ENCODE measurements around the gene EML4. TPM values are rescaled to one million over a fixed set of nuclear protein-coding genes. Genes with fewer than 3 reads are reported as not detected.
"Not testable (repeated sequence)": the region's sequence is repeated elsewhere in the genome, so short reads cannot be mapped to it uniquely, and the experiment has no call there.

EML4 gene, protein sequence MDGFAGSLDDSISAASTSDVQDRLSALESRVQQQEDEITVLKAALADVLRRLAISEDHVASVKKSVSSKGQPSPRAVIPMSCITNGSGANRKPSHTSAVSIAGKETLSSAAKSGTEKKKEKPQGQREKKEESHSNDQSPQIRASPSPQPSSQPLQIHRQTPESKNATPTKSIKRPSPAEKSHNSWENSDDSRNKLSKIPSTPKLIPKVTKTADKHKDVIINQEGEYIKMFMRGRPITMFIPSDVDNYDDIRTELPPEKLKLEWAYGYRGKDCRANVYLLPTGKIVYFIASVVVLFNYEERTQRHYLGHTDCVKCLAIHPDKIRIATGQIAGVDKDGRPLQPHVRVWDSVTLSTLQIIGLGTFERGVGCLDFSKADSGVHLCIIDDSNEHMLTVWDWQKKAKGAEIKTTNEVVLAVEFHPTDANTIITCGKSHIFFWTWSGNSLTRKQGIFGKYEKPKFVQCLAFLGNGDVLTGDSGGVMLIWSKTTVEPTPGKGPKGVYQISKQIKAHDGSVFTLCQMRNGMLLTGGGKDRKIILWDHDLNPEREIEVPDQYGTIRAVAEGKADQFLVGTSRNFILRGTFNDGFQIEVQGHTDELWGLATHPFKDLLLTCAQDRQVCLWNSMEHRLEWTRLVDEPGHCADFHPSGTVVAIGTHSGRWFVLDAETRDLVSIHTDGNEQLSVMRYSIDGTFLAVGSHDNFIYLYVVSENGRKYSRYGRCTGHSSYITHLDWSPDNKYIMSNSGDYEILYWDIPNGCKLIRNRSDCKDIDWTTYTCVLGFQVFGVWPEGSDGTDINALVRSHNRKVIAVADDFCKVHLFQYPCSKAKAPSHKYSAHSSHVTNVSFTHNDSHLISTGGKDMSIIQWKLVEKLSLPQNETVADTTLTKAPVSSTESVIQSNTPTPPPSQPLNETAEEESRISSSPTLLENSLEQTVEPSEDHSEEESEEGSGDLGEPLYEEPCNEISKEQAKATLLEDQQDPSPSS
- total RNA-seq: 10 to 100 TPM; 24.1 to 94.3 (median 45.2) TPM

DNA sequence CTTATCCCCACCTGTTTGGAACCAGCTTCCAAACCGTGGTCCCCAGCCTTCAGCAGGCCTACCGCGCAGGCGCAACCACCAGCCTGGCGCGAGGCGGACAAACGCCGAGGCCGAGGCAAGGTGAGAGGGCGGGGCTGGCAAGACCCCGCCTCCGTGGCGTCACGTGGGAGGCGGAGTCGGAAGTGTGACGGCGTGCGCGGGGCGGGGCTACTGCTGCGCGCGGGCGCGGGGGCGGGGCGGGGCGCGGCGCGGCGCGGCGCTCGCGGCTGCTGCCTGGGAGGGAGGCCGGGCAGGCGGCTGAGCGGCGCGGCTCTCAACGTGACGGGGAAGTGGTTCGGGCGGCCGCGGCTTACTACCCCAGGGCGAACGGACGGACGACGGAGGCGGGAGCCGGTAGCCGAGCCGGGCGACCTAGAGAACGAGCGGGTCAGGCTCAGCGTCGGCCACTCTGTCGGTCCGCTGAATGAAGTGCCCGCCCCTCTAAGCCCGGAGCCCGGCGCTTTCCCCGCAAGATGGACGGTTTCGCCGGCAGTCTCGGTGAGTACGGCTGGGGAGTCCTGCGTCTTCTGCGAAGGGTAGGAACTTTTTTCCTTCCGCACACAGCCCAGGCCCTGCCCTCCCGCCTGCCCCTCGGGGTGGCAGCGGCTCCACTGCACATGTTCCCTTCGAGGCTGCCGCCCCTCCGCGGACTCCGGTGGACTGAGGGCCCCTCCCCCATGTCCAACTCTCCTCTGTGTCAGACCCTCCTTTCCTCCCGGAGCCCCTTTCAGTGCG is at the start of gene EML4:
TSS of gene EML4 (plus strand) at position 254 of the 774 bp plus-strand sequence. CDS start at position 513, 259 bp downstream.
- WGBS, 10 experiments: 0 to 35% (median 4%) methylated on average over 4 to 8 of the region's 88 CpGs; no CpG with 5 or more reads in 6 of the 10 experiments
- Histone ChIP-seq H3K4me1 (replicated peaks in 1 of 2) (peaks cover 3 to 18% of the 10 kb centered on the region in 2 donors), H3K27ac (peak within 1 kb of the TSS; percentile 57 to 59), H3K4me3 (peak within 1 kb of the TSS; percentile 63 to 94 (median 70))
- in situ Hi-C loops (cut with MboI; ENCODE audit: low pct_unique_long_range_greater_than_20kb in 2 of 9, low sequenced_read_pairs in 9 of 9, unreplicated experiment in 9 of 9): no loop called here
- peak; percentile 87 to 92 (median 90) for ATAC-seq (replicated peaks in 6 of 8)

DNA sequence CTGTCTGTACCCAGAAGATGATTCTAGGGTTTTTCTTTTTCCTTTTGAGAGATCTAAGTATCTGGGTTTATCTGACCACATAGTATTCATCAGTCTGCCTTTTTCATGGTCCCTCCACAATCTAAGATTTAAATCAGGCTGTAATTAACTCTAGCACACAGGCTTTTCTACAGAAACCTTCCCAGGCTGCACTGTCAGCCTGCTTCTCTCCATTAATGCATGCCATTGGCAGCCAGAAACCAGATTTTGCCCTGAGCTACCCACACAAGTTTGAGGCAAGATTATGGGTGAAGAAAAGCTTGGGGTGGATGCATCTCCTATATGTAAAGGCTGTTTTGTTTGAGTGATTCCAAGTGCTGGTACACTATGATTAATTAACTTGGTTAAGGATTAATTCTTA is 45.7 kb upstream of the EML4 start:
- no peak for ATAC-seq (replicated peaks in 6 of 8)
- Histone ChIP-seq H3K4me3 (no peak overlapping the region), H3K27ac (no peak overlapping the region), H3K4me1 (replicated peaks in 1 of 2) (no peaks in the 10 kb centered on the region)
- in situ Hi-C loops (cut with MboI; ENCODE audit: low pct_unique_long_range_greater_than_20kb in 2 of 9, low sequenced_read_pairs in 9 of 9, unreplicated experiment in 9 of 9): loop anchor here in 2 of 9 experiments (25.0 kb wide), 2 partner anchors 189 to 239 kb away; partner anchors contain the start of gene COX7A2L (in 1 of the 2)

GRCh38 chr2:42124011-42124785 is 45.0 kb upstream of the EML4 start:
- WGBS, 10 experiments: 60 to 96% (median 90%) methylated on average over 2 to 6 of the region's 6 CpGs
- in situ Hi-C loops (cut with MboI; ENCODE audit: low pct_unique_long_range_greater_than_20kb in 2 of 9, low sequenced_read_pairs in 9 of 9, unreplicated experiment in 9 of 9): loop anchor here in 2 of 9 experiments (25.0 kb wide), 2 partner anchors 188 to 238 kb away; partner anchors contain the start of gene COX7A2L (in 1 of the 2)

DNA sequence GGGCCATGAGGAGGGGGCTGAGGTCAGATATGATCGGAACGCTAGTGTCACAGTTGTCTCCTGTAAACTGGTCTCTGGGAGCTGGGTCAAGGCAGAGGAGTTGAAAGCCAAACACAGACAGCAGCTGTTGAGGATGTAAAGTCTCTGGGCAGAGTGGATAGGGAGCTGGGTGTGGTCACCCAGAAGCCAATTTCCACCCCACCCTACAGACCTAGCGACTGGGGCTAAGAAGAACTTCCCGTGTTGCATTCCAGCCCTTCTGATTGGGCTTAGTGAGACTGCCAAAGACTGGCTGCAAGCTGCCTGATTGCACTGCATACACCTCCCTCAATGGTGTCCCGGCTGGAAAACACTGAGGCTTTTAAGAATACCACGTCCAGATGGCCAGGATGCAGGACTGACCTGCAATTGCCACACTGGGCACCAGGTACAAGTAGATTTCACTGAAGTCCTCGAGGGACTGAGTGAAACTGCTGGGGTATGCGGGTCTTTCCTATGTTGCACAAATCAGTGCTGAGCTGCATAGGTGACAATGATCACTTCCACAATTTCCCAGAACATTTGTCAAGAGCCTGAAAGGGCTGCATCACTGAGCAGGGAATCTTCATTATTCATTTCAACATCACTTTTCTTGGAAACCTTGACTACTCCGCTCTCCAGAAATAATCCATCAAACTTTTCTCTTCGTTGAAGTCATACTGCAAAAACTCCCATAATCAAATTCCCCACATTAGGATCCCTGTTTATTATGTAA is 43.1 kb upstream of the EML4 start:
- Histone ChIP-seq H3K4me1 (replicated peaks in 1 of 2) (peaks cover 0 to 6% of the 10 kb centered on the region in 2 donors), H3K27ac (no peak overlapping the region), H3K4me3 (no peak overlapping the region)
- 10 to 71% (median 52%) methylated on average over 3 to 9 of the region's 10 CpGs; no CpG with 5 or more reads in 1 of the 10 experiments for WGBS, 10 experiments
- peak; percentile 16 to 96 (median 69) for ATAC-seq (replicated peaks in 6 of 8)
- in situ Hi-C loops (cut with MboI; ENCODE audit: low pct_unique_long_range_greater_than_20kb in 2 of 9, low sequenced_read_pairs in 9 of 9, unreplicated experiment in 9 of 9): no loop called here

More at GRCh38 chr2:42124011-42124785, 45.0 kb upstream of the EML4 start:
- ATAC-seq (replicated peaks in 6 of 8): no peak
- no peak overlapping the region for H3K27ac ChIP-seq
- peaks cover 0 to 6% of the 10 kb centered on the region in 2 donors for H3K4me1 ChIP-seq (replicated peaks in 1 of 2)
- no peak overlapping the region for H3K4me3 ChIP-seq

- not testable (repeated sequence) for H3K4me3 ChIP-seq; ATAC-seq (replicated peaks in 6 of 8)
- WGBS, 10 experiments: 75 to 97% (median 94%) methylated on average over 3 to 7 of the region's 10 CpGs; no CpG with 5 or more reads in 3 of the 10 experiments
Observed at GRCh38 chr2:42126873-42127272, 42.3 kb upstream of the EML4 start.

DNA sequence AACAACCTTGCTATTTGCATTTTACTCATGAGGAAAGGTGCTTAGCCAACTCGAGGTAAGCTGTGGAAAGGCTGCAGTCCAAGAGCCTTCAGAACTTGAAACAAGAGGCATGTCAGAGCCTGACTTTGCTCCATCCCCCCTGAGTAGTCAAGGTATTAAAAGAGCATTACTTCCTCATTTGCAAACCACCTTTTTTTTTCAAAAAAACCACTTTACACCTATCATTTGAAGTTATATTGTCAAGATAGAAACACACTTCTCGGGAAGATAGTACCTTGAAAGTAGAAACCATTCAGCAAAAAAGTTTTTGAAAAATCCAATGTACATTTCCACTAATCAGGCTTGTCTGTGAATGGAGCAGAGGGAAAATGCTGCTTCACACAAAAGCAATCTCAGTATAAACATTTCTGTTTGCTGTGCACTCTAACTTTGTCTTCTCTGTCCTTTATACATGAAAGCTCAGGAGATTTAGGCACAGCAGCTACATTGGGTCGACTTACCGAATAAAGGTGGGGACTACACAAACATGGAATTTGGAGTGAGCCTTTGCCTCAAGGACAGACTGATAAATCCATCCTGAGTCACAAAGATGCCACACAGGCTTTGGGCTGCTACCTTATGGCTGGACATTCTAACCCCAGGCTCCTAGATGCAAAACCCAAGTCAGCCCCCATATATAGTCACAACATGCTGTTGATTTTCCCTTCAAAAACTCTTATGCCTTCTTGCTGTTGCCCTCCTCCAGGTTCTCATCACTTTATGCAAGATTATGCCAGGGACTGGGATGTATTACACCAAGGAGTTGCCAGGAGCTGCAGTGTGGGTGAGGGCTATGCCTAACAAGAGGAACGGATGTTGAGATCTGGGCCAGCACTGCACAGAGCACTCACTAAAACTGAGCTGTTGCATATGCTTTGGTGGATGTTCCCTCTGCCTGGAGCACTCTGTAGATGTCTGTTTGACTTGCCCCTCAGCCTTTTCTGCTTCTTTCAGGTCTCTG is 41.4 kb upstream of the EML4 start:
- in situ Hi-C loops (cut with MboI; ENCODE audit: low pct_unique_long_range_greater_than_20kb in 2 of 9, low sequenced_read_pairs in 9 of 9, unreplicated experiment in 9 of 9): no loop called here
- 33 to 91% (median 74%) methylated on average over 1 to 5 of the region's 5 CpGs for WGBS, 10 experiments
- Histone ChIP-seq H3K4me3 (no peak overlapping the region), H3K4me1 (replicated peaks in 1 of 2) (peaks cover 0 to 6% of the 10 kb centered on the region in 2 donors), H3K27ac (no peak overlapping the region)
- peak in 2 of 8 experiments; percentile 8 to 29 for ATAC-seq (replicated peaks in 6 of 8)

More at GRCh38 chr2:42126873-42127272, 42.3 kb upstream of the EML4 start:
- H3K27ac ChIP-seq; H3K4me1 ChIP-seq (replicated peaks in 1 of 2); in situ Hi-C loops (cut with MboI; ENCODE audit: low pct_unique_long_range_greater_than_20kb in 2 of 9, low sequenced_read_pairs in 9 of 9, unreplicated experiment in 9 of 9): not testable (repeated sequence)

DNA sequence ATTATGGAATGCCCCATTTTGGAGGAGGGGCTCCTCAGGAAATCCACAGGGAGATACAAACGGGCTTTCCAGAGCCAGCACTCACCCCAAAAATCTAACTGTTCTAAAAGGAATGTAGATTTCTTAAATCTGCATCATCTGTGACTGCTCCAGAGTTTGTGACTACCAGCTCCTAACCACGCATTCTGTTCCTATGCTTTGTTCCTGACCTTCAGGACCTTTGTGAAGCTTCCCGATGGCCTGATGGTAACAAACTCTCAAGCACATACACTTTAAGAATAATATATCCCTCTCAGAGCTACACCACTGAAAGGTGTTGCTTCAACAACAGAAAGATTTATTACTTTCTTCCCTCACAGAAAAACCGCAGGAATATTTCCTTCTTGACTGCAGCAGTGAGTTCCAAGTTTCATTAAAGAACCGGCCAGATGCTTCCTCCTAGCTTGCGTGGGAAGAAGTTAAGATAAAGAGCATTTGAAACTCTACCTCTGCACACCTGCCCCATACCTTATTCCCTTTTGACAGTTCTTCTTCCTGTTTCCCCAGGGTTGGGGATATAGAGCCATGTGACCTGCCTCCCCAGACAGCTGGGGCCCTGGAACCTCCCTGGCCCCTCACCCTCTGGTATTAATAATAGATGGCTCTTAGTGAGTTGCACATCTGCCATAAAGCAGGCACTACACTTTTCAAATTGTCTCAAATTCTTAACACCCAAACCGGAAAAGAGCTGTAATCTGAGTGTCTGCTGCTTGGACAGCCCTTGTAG is 40.2 kb upstream of the EML4 start:
- no peak for ATAC-seq (replicated peaks in 6 of 8)
- H3K27ac ChIP-seq: no peak overlapping the region
- in situ Hi-C loops (cut with MboI; ENCODE audit: low pct_unique_long_range_greater_than_20kb in 2 of 9, low sequenced_read_pairs in 9 of 9, unreplicated experiment in 9 of 9): no loop called here

GRCh38 chr2:42129487-42129852 is 39.7 kb upstream of the EML4 start:
- Histone ChIP-seq H3K4me1 (replicated peaks in 1 of 2) (peaks cover 2 to 14% of the 10 kb centered on the region in 2 donors), H3K4me3 (no peak overlapping the region), H3K27ac (no peak overlapping the region)
- no peak for ATAC-seq (replicated peaks in 6 of 8)
- 100% methylated on average over 1 of the region's 1 CpG; no CpG with 5 or more reads in 9 of the 10 experiments for WGBS, 10 experiments
- in situ Hi-C loops (cut with MboI; ENCODE audit: low pct_unique_long_range_greater_than_20kb in 2 of 9, low sequenced_read_pairs in 9 of 9, unreplicated experiment in 9 of 9): no loop called here

More for the DNA sequence above, 40.2 kb upstream of the EML4 start:
- peaks cover 2 to 14% of the 10 kb centered on the region in 2 donors for H3K4me1 ChIP-seq (replicated peaks in 1 of 2)
- H3K4me3 ChIP-seq: no peak overlapping the region
- WGBS, 10 experiments: 11 to 96% (median 55%) methylated on average over 2 to 6 of the region's 7 CpGs; no CpG with 5 or more reads in 2 of the 10 experiments

- peaks cover 2 to 14% of the 10 kb centered on the region in 2 donors for H3K4me1 ChIP-seq (replicated peaks in 1 of 2)
- in situ Hi-C loops (cut with MboI; ENCODE audit: low pct_unique_long_range_greater_than_20kb in 2 of 9, low sequenced_read_pairs in 9 of 9, unreplicated experiment in 9 of 9): no loop called here
- ATAC-seq (replicated peaks in 6 of 8): no peak
Observed at GRCh38 chr2:42129947-42130346, 39.2 kb upstream of the EML4 start.

GRCh38 chr2:42130858-42131257 is 38.3 kb upstream of the EML4 start:
- H3K27ac ChIP-seq; in situ Hi-C loops (cut with MboI; ENCODE audit: low pct_unique_long_range_greater_than_20kb in 2 of 9, low sequenced_read_pairs in 9 of 9, unreplicated experiment in 9 of 9); H3K4me3 ChIP-seq; ATAC-seq (replicated peaks in 6 of 8): not testable (repeated sequence)
- WGBS, 10 experiments: 90 to 100% (median 100%) methylated on average over 1 to 7 of the region's 10 CpGs; no CpG with 5 or more reads in 5 of the 10 experiments
- peaks cover 2 to 14% of the 10 kb centered on the region in 2 donors for H3K4me1 ChIP-seq (replicated peaks in 1 of 2)

More at GRCh38 chr2:42129947-42130346, 39.2 kb upstream of the EML4 start:
- 91 to 100% (median 97%) methylated on average over 1 to 5 of the region's 5 CpGs; no CpG with 5 or more reads in 2 of the 10 experiments for WGBS, 10 experiments
- Histone ChIP-seq H3K4me3 (no peak overlapping the region), H3K27ac (no peak overlapping the region)
